ENCODE measurements around the gene RLIM.

DNA sequence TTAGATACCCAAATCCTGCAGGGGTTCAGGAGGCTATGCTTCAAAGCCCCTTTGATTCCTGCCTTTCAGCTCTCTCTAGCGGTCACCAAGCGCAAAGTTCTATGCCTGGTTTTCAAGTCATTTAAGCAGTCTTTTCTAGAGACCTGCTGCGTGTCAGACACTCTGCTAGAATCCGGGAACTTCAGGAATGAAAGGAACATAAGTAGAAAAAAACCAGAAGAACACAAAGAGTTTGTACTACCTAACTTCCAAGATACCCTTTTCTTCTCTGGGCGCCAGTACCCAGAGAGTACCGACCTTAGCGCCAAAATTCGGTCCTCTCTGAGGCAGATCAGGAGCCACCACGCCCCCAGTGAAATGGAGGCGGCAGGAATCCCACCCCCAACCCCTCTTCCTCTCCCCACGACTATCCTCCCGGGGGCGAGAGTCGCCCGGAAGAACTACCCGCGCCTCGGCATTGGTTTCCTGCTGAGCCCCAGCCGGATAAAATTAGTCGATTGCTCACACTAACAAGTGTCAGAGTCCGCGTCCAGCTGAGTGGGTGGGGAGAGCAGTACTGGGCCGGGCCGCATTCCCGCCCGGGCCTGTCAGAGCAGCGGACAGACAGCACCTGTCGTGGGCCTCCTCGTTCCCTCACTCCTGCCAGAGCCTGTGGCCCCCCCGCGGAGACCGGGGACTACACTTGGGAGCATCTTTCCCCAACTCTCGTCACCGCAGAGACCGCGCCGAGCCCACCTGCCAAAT lies 78.8 kb downstream of the RLIM start:
- TF ChIP-seq, protein P1, sequence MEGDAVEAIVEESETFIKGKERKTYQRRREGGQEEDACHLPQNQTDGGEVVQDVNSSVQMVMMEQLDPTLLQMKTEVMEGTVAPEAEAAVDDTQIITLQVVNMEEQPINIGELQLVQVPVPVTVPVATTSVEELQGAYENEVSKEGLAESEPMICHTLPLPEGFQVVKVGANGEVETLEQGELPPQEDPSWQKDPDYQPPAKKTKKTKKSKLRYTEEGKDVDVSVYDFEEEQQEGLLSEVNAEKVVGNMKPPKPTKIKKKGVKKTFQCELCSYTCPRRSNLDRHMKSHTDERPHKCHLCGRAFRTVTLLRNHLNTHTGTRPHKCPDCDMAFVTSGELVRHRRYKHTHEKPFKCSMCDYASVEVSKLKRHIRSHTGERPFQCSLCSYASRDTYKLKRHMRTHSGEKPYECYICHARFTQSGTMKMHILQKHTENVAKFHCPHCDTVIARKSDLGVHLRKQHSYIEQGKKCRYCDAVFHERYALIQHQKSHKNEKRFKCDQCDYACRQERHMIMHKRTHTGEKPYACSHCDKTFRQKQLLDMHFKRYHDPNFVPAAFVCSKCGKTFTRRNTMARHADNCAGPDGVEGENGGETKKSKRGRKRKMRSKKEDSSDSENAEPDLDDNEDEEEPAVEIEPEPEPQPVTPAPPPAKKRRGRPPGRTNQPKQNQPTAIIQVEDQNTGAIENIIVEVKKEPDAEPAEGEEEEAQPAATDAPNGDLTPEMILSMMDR (IDR thresholded peaks at IDR 0.05) = peak in 4 of 7 experiments; percentile 11 to 25 (median 16)
- TF ChIP-seq POLR2A (IDR thresholded peaks at IDR 0.05) = peak in 1 of 3 donors; percentile 22

All from body of pancreas (tissue), 4 donors.